Progenitor cell of endocrine pancreas (in vitro differentiated cells): ENCODE data around the gene GAB2. TPM values are rescaled to one million over a fixed set of nuclear protein-coding genes. Genes with fewer than 3 reads are reported as not detected.

Experiments
- DNase-seq: peaks from one replicate; pipeline ENCODE4 v3.0.0; 2021; ENCODE audit warnings: low spot score; ENCODE audit not compliant: unreplicated experiment
- H3K27ac Mint-ChIP-seq: 2 replicates; pipeline ENCODE4 v1.8.0; 2021; ENCODE audit warnings: mild to moderate bottlenecking, moderate library complexity, mixed read lengths
- H3K27me3 Mint-ChIP-seq: 2 replicates; pipeline ENCODE4 v1.8.0; 2021; ENCODE audit warnings: mixed read lengths
- H3K36me3 Mint-ChIP-seq: 2 replicates; pipeline ENCODE4 v1.8.0; 2022; ENCODE audit warnings: mixed read lengths; ENCODE audit not compliant: insufficient read depth
- H3K4me1 Mint-ChIP-seq: 2 replicates; pipeline ENCODE4 v1.8.0; 2021; ENCODE audit warnings: low read depth, mixed read lengths
- H3K4me3 Mint-ChIP-seq: 2 replicates; pipeline ENCODE4 v1.8.0; 2021; ENCODE audit warnings: low read depth, mild to moderate bottlenecking, moderate library complexity, mixed read lengths
- H3K9me3 Mint-ChIP-seq: 2 replicates; pipeline ENCODE4 v1.8.0; 2021; ENCODE audit warnings: low read depth, mixed read lengths
- CTCF ChIP-seq: fragments of 200-600 bp; sonication (generic); IDR thresholded peaks from one replicate; pipeline ENCODE4 v1.5.0; 2021; ENCODE audit warnings: antibody characterized with exemption, mild to moderate bottlenecking; ENCODE audit not compliant: unreplicated experiment
- total RNA-seq: library from RNA; stranded (reverse); gene quantifications from 2 replicates; pipeline ENCODE4 v1.2.1, GENCODE V29; 2021

Gene GAB2
- total RNA-seq, 1 donor from 2014 or later: 37.6 TPM

- no peak overlapping the region for H3K27ac Mint-ChIP-seq
- DNase-seq: no peak
- TF ChIP-seq CTCF: no peak
- no peak overlapping the region for H3K4me3 Mint-ChIP-seq
- H3K36me3 Mint-ChIP-seq: peaks cover 14% of the 10 kb centered on the region
- H3K4me1 Mint-ChIP-seq: peaks cover 8% of the 10 kb centered on the region
- H3K27me3 Mint-ChIP-seq: no peaks in the 10 kb centered on the region
- H3K9me3 Mint-ChIP-seq: no peaks in the 10 kb centered on the region
Observed at GRCh38 chr11:78251083-78251775, 166.4 kb downstream of the GAB2 start.

- Mint-ChIP-seq H3K9me3 (no peaks in the 10 kb centered on the region), H3K27ac (peak overlapping the region; percentile 71), H3K4me1 (peaks cover 8% of the 10 kb centered on the region), H3K4me3 (no peak overlapping the region), H3K27me3 (no peaks in the 10 kb centered on the region), H3K36me3 (peaks cover 19% of the 10 kb centered on the region)
- no peak for DNase-seq
- no peak for TF ChIP-seq CTCF
Observed at GRCh38 chr11:78250099-78250498, 167.5 kb downstream of the GAB2 start.

GRCh38 chr11:78248903-78249302 is 168.7 kb downstream of the GAB2 start:
- Mint-ChIP-seq H3K9me3 (no peaks in the 10 kb centered on the region), H3K27me3 (no peaks in the 10 kb centered on the region), H3K27ac (no peak overlapping the region), H3K36me3 (peaks cover 24% of the 10 kb centered on the region), H3K4me1 (peaks cover 8% of the 10 kb centered on the region), H3K4me3 (no peak overlapping the region)
- no peak for DNase-seq
- no peak for TF ChIP-seq CTCF

GRCh38 chr11:78248191-78248590 is 169.4 kb downstream of the GAB2 start:
- no peak overlapping the region for H3K27ac Mint-ChIP-seq
- DNase-seq: no peak
- H3K27me3 Mint-ChIP-seq: no peaks in the 10 kb centered on the region
- peaks cover 8% of the 10 kb centered on the region for H3K4me1 Mint-ChIP-seq
- no peak overlapping the region for H3K4me3 Mint-ChIP-seq
- H3K9me3 Mint-ChIP-seq: no peaks in the 10 kb centered on the region
- TF ChIP-seq CTCF: no peak
- H3K36me3 Mint-ChIP-seq: peaks cover 23% of the 10 kb centered on the region

GRCh38 chr11:78244546-78245255 is 172.9 kb downstream of the GAB2 start:
- H3K27me3 Mint-ChIP-seq: no peaks in the 10 kb centered on the region
- H3K4me3 Mint-ChIP-seq: no peak overlapping the region
- peaks cover 11% of the 10 kb centered on the region for H3K9me3 Mint-ChIP-seq
- H3K36me3 Mint-ChIP-seq: peaks cover 33% of the 10 kb centered on the region
- H3K27ac Mint-ChIP-seq: no peak overlapping the region
- no peak for TF ChIP-seq CTCF
- H3K4me1 Mint-ChIP-seq: no peaks in the 10 kb centered on the region
- DNase-seq: no peak
